NCI-H82 treated with DMSO at 0.1 percent for 48 hours (cell line): ENCODE results near the gene CCDC57.
"Not testable (repeated sequence)": the region's sequence is repeated elsewhere in the genome, so short reads cannot be mapped to it uniquely, and the experiment has no call there.

ENCODE experiments used
- DNase-seq: peaks from one replicate; lab custom pipeline; 2025; ENCODE audit not compliant: unreplicated experiment; lab: John Stamatoyannopoulos, UW

The CCDC57 gene

GRCh38 chr17:82204831-82205719 lies 7.6 kb downstream of the CCDC57 start:
- DNase-seq = no peak

GRCh38 chr17:82203920-82204319 lies 8.7 kb downstream of the CCDC57 start:
- no peak for DNase-seq

DNA sequence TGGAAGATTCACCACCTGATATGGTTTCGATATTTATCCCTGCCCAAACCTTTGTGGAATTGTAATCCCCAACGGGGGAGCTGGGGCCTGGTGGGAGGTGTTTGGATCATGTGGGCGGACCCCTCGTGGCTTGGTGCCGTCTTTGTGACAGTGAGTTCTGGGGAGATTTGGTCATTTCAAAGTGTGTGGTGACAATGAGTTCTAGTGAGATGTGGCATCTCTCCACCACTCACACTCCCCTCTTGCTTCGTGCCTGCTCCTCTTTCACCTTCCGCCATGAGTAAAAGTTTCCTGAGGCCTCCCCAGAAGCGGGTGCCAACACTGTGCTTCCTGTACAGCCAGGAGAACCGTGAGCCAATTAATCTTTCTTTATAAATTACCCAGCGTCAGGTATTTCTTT lies 9.7 kb downstream of the CCDC57 start:
- DNase-seq = no peak

DNA sequence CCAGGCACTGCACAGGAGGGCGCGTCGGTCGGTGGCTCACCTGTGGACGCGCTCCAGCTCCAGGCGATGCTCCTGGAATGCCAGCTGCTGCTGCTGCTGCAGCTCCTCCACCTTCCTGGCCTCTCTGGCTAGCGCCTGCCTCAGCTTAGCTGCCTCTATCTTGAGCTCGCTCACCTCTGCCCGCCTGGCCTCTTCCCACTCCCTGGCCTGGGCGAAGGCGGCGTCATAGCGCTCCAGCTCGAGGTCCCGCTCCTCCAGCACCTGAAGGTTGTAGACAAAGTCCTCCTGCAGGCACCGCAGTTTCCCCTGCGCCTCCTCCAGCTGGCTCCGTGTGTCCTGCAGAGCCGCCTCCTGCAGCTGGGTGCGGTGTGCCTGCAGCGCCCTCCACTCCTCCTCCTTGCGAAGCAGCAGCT lies 11.1 kb downstream of the CCDC57 start:
- DNase-seq = no peak

- no peak for DNase-seq
These were observed 11.7 kb downstream of the CCDC57 start for GRCh38 chr17:82200743-82201497.

- no peak for DNase-seq
These were observed 12.5 kb downstream of the CCDC57 start for GRCh38 chr17:82200135-82200534.

DNA sequence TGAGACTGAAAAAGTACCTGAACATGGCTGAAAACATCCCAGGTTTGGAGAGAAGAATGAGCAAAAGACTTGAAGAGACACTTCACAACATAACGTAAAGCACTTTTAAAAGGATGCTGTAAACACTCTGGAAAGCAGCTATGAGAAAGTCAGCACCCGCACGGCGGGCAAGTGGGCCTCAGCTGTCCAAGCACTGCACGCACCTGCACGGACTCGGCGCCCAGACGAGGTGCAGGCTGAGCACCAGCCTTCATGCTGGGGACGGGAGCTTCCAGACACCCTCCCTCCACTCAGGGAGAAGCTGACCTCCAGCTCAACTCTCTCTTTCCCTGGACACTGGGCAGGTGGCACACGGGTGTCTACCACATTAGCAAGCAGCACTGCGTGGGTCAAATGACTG lies 13.1 kb downstream of the CCDC57 start:
- no peak for DNase-seq

GRCh38 chr17:82198092-82198491 lies 14.6 kb downstream of the CCDC57 start:
- no peak for DNase-seq

DNA sequence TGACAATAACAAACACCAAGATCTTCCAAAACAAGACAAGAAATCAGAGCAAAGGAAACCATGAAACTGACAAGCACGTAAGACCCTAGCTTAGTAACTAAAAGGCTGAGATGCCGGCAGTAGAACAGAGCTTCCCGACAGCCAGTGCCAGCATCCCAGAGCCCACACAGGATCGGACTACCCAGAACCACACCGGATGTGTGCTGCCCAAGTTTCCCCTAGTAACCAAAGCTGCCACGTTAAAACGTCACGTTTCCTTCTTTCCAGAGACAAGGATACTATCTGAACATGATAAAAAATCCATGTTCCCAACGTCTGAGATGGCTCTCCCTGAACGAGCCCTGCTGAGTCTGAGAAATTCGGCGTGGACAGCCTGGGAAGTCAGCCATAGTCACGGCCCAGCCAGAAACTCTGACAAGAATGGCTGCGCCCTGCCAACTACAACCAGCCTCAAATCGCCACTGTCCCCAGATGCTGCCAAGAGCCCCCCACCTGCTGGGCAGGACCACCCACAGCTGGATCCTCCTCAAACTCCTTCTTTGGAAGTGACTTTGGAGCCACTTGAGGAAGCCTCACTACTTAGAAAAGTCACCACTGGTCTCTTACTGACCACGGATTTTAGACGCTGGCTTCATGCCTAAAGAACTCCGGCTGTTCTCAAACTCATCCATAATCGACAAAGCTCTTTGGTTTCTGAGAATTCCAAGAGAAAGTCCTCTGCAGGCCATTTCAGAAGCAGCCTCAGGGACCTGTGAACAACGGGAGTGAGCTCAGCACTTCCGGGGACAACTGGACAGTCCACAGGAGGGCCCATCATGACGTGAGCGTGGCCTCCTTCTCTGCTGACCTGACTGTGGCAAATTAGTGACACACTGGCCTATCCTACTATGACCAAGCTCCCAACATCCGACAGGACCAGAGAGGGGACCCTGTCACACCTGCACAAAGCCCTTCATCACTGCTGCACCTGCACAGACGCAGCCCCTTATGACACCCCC lies 16.7 kb downstream of the CCDC57 start:
- DNase-seq = no peak

DNA sequence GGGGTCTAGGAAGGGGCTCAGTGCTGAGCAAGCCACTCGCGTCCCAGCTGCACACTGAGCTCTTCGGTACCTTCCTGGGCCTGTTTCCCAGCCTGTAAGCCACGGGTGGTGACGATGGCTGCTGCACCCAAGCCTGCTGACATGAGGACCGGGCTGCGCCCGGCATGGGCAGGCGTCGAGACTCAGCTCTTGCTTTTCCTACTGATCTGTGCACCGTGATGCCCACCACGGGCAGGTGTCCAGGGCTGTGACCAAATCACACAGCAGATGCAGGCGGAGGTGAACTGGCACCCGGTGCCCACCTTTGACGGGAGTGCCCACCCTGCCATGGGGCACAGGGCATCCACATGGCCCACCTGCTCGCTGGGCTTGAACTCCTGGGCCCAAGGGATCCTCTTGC lies 17.9 kb downstream of the CCDC57 start:
- DNase-seq = no peak

GRCh38 chr17:82193520-82194220 lies 19.0 kb downstream of the CCDC57 start:
- DNase-seq = no peak

- not testable (repeated sequence) for DNase-seq
These were observed 19.6 kb downstream of the CCDC57 start for GRCh38 chr17:82193050-82193449.

- DNase-seq = no peak
These were observed 24.4 kb downstream of the CCDC57 start for GRCh38 chr17:82188001-82188961.

DNA sequence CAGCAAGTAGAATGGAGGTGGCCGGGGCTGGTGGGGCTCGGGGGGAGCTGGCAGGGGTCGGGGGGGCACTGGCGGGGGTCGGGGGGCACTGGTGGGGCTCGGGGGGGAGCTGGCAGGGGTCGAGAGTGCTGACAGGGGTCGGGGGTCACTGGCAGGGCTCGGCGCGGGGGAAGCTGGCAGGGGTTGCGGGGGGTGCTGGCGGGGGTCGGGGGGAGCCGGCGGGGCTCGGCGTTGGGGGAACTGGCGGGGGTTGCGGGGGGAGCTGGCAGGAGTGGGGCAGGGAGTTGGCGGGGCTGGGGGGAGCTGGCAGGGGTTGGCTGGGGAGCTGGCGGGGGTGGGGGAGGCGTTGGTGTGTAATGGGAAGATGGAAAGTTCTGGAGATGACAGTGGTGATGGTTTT lies 25.1 kb downstream of the CCDC57 start:
- DNase-seq = no peak

DNA sequence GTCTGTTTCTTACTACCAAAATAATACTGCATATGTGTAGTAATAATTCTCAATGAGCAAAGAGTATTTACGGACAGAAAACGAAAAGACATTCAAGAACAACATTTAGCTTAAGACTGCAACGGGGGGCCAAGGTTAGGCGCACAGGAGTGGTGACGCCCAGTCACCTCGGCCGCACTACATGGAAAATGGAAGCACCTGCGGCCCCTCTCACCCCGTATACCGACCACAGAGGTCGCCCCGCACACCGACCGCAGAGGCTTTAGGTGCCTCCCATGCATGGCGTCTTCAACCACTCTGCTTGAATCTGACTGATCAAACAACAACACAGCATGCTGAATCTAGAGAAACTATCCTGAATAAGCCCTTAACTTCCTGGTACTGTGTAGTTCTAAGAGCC lies 26.4 kb downstream of the CCDC57 start:
- no peak for DNase-seq

DNA sequence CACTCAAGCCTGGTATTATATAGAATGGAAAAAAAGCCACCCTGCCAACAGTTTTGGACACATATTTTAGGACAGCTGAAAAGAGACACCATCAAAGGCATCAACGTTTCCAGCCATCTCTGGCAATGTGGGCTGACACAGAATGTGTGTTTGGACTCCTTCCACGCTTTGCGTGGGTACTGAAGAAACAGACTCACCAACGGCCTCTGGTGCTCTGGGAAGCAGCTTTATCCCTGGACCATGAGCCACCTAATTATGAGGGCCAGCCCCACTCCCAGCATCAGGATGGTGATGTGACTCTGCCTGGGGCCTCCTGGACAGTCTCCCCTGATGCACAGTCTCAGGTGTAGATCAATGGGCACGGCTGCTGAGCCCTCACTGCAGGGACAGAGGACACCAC lies 27.9 kb downstream of the CCDC57 start:
- no peak for DNase-seq

- no peak for DNase-seq
These were observed 31.7 kb downstream of the CCDC57 start for GRCh38 chr17:82180776-82181528.

- no peak for DNase-seq
These were observed 32.6 kb downstream of the CCDC57 start for GRCh38 chr17:82179946-82180475.
